ENCODE data around the gene KIAA0319L. TPM values are rescaled to one million over a fixed set of nuclear protein-coding genes. Genes with fewer than 3 reads are reported as not detected.

KIAA0319L gene
- total and polyA plus RNA-seq, 4 donors: 27.0 to 107 (median 27.9) TPM

- H3K27me3 ChIP-seq (ENCODE audit: control insufficient read depth in 4 of 4, insufficient read depth in 4 of 4, low read length in 3 of 4): no peaks in the 10 kb centered on the region
- H3K4me1 ChIP-seq (ENCODE audit: control insufficient read depth in 4 of 4, insufficient read depth in 4 of 4, low read length in 3 of 4): no peaks in the 10 kb centered on the region
- H3K9me3 ChIP-seq (ENCODE audit: control insufficient read depth in 4 of 4, low read length in 3 of 4): no peaks in the 10 kb centered on the region
- H3K9ac ChIP-seq (ENCODE audit: low read depth in 1 of 2, low read length in 2 of 2): no peak overlapping the region
- no peak for DNase-seq (ENCODE audit: low spot score)
- 96% methylated on average over 10 of the region's 10 CpGs for WGBS
- H3K36me3 ChIP-seq (ENCODE audit: control insufficient read depth in 4 of 4, insufficient read depth in 3 of 4, low read depth in 1 of 4, low read length in 3 of 4): peaks cover 4 to 81% (median 52%) of the 10 kb centered on the region in 4 donors
- no peak for TF ChIP-seq ZBTB33 (IDR thresholded peaks at IDR 0.05)
- TF ChIP-seq FOXA1 (IDR thresholded peaks at IDR 0.05): no peak
- TF ChIP-seq RXRA (IDR thresholded peaks at IDR 0.05): no peak
- no peak for TF ChIP-seq ATF3 (IDR thresholded peaks at IDR 0.05)
- TF ChIP-seq JUND (IDR thresholded peaks at IDR 0.05): no peak
- H3K27ac ChIP-seq (ENCODE audit: low read depth in 1 of 2, low read length in 2 of 2): no peak overlapping the region
- no peak overlapping the region for H3K4me3 ChIP-seq (ENCODE audit: low read depth in 1 of 3, low read length in 3 of 3)
Observed at GRCh38 chr1:35436078-35436477, 121.1 kb downstream of the KIAA0319L start.

- TF ChIP-seq HNF4G (IDR thresholded peaks at IDR 0.05): no peak
- TF ChIP-seq EGR1 (IDR thresholded peaks at IDR 0.05; ENCODE audit: low read depth in 2 of 2): no peak
- no peak for TF ChIP-seq SP1 (IDR thresholded peaks at IDR 0.05)
- no peak for TF ChIP-seq FOXA1 (IDR thresholded peaks at IDR 0.05)
- no peak for TF ChIP-seq RXRA (IDR thresholded peaks at IDR 0.05)
- TF ChIP-seq HNF4A (conservative IDR thresholded peaks at IDR 0.05): no peak
- no peak for TF ChIP-seq YY1 (IDR thresholded peaks at IDR 0.05)
- TF ChIP-seq ZBTB33 (IDR thresholded peaks at IDR 0.05): no peak
- no peak for TF ChIP-seq ATF3 (IDR thresholded peaks at IDR 0.05)
- TF ChIP-seq JUND (IDR thresholded peaks at IDR 0.05): no peak
- no peak for TF ChIP-seq RAD21 (IDR thresholded peaks at IDR 0.05)
- no peak for TF ChIP-seq NR2F2 (IDR thresholded peaks at IDR 0.05)
- TF ChIP-seq REST (IDR thresholded peaks at IDR 0.05): no peak
- no peak for TF ChIP-seq FOXA2 (IDR thresholded peaks at IDR 0.05)
- no peak for TF ChIP-seq MAX (IDR thresholded peaks at IDR 0.05)
- Histone ChIP-seq H3K27ac (ENCODE audit: low read depth in 1 of 2, low read length in 2 of 2) (no peak overlapping the region), H3K4me1 (ENCODE audit: control insufficient read depth in 4 of 4, insufficient read depth in 4 of 4, low read length in 3 of 4) (no peaks in the 10 kb centered on the region), H3K9ac (ENCODE audit: low read depth in 1 of 2, low read length in 2 of 2) (no peak overlapping the region), H3K36me3 (ENCODE audit: control insufficient read depth in 4 of 4, insufficient read depth in 3 of 4, low read depth in 1 of 4, low read length in 3 of 4) (peaks cover 0 to 67% (median 41%) of the 10 kb centered on the region in 4 donors), H3K27me3 (ENCODE audit: control insufficient read depth in 4 of 4, insufficient read depth in 4 of 4, low read length in 3 of 4) (no peaks in the 10 kb centered on the region), H3K4me3 (ENCODE audit: low read depth in 1 of 3, low read length in 3 of 3) (no peak overlapping the region), H3K9me3 (ENCODE audit: control insufficient read depth in 4 of 4, low read length in 3 of 4) (no peaks in the 10 kb centered on the region)
- WGBS: 95% methylated on average over 12 of the region's 12 CpGs
- DNase-seq (ENCODE audit: low spot score): no peak
Observed at GRCh38 chr1:35434703-35435102, 122.5 kb downstream of the KIAA0319L start.

Measured in liver (tissue), 9 donors.